GM19455 (cell line): ENCODE results near the gene CIAO1.
"Not testable (repeated sequence)": the region's sequence is repeated elsewhere in the genome, so short reads cannot be mapped to it uniquely, and the experiment has no call there.

Source experiments
- ATAC-seq: cut with Tn5 transposase; IDR thresholded peaks from one replicate; pipeline ENCODE4 v1.9.1; 2021; ENCODE audit not compliant: unreplicated experiment

CIAO1 gene

GRCh38 chr2:96249654-96250053 lies 16.4 kb upstream of the CIAO1 start:
- ATAC-seq, result no peak

DNA sequence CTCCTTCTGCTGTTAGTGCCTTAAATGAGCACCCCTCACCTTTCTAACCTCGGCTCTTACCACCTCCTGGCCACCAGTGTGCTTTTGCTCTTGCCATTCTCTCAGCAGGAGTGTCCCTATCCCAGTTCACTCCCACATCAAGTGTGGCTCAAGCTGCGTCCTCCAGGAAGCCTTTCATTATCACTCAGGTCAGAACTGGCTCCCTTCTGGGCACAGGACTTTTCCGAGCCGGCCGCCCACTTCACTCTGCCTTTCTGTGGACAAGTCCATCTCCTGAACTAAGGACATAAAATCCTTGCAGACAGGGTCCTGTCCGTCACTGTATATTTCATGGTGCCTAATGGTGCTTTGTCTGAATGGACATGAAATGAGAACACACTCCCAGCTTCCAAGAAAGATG lies 15.8 kb upstream of the CIAO1 start:
- no peak for ATAC-seq

GRCh38 chr2:96251721-96252292 lies 14.2 kb upstream of the CIAO1 start:
- ATAC-seq, result no peak

- ATAC-seq, result no peak
Measured at GRCh38 chr2:96252526-96252925, 13.5 kb upstream of the CIAO1 start.

DNA sequence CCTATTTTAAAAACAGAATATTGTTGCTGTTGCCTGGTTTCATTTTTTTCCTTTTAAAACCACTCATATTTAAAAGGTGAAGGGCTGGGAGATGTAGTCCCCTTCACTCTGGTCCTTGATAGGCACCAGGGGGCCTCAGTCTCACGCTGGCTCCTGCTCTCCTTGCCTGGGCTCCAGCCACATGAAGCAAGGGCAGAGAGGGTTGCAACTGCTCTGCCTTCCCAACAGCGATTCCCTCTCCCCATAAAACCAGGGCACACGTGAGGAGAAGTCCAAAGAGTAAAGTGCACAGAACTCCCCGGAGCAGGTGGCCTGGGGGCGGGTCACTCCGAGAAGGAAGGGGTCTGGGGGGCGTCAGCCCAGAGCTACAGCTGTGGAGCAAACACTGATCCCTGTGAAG lies 13.0 kb upstream of the CIAO1 start:
- no peak for ATAC-seq

DNA sequence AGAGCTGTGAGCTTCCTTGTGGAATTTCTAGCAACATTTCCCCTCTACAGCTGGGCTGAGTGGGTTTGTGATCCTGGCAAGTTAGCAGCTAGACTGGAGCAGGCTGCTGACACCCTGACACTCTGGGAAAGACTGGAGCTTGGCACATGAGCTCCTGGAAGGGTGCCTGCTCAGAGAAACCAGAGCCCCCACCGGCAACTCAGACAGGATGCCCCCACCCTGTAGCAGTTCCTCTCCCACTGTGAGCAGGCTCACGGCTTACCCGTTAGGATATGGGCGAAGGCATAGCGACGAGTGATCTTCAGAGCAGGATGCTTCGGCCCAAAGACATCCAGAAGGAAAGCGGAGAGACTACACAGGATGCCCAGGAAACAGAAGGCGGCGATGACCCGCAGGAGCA lies 11.5 kb upstream of the CIAO1 start:
- ATAC-seq, result no peak

DNA sequence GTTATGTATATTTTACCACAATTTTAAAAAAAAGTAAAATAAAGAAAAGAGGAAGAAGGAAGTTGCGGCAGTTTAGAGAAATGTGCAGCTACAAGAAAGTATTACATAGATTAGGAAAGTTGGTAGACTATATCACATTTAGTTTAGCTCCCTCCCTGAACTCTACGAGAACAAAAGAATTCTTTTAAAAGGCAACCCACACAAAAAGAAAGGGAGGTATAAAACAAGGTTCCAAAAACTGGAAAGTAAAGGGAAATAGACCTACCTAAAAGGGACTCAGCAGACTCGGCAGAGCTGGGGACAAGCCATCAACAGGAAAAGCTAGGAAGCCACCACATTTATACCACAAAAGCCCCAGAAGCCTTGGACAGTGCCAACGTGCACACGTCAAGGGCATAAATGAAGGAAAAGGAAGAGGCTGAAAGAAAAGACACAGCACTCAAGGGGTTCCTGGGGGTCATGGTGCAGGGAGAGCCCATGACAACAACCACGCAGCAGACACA lies 9.4 kb upstream of the CIAO1 start:
- no peak for ATAC-seq

DNA sequence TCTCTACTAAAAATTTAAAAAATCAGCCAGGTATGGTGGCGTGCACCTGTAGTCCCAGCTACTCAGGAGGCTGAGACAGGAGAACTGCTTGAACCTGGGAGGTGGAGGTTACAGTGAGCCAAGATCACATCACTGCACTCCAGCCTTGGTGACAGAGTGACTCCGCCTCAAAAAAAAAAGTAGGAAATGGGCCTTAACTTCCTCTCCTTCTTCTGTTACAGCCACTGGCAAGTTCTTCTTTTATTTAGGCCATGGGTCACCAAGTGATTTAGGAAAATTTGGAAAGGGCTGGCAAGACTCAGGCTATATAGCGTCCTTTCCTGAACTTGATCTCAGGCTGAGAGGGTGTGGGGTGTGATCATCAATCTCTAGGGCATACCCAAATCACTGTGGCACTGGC lies 8.3 kb upstream of the CIAO1 start:
- ATAC-seq, result not testable (repeated sequence)

- ATAC-seq, result no peak
Measured at GRCh38 chr2:96258166-96259022, 7.6 kb upstream of the CIAO1 start.

DNA sequence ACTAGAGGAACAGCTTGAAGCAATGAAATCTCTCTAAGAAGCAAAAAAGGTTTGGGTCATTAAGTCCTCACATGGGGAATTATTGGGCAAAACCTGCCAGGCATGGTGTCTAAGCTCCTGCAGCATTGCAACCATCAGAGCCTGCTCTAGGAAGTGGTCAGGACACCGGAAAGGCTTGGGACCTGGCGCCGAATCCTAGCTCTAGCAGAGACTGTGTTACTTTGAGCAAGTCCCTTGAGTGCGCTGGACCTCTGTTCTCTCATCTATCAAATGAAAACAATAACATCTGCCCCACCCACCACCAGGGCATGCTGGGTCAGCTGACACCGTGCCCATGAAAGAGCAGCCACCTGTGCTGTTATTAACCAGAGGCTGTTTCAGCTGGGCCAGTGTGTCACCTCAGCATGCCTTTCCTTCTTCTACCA lies 6.5 kb upstream of the CIAO1 start:
- ATAC-seq, result no peak

GRCh38 chr2:96260387-96261260 lies 5.4 kb upstream of the CIAO1 start:
- ATAC-seq, result no peak

DNA sequence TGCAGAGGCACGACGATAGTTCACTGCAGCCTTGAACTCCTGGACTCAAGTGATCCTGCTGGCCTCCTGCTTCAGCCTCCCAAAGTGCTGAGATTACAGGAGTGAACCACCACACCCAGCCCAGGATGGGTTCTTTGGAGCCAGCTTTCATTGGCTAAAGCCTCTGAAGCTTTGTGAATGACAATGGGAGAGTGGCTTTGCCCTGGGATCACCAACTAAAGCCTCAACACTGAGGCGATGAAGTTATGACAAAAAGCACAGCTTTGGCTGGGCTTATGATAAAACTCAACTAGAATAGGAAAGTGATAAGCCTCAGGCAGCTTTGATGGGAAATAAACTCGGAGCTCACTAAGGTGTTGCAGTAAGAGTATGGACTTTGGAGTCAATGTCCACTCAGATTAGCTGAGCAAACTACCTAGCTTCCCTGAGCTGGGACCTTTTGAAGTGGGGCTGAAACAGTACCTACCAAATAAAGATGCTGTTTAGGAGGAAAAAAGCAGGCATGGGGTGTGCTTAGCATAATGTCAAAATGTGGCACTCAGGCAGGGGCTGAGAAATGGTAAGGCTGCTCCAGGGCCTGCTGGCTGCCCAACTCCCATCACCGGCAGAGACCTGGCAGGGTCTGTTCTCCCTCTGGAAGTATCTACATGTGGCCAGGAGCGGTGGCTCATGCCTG lies 4.6 kb upstream of the CIAO1 start:
- ATAC-seq, result no peak

DNA sequence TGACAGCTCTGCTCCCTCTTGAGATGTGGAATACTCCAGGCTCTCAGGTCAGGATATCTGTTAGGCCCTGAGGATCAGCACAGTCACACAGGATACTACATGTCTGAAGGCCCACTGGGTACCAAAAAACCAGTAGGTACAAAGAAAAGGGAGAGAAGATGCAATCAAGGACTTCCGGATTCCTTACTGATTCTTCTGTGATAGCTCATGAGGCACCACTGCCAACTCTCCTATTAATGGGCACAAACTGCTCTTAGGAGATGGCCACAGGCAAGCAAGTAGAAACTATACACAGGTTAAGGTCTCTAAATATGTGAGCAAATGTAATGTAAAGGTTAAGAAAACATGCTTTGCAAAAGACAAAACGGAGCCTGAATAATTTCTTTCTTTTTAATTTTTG lies 3.7 kb upstream of the CIAO1 start:
- ATAC-seq, result no peak

GRCh38 chr2:96264086-96264485 lies 1.9 kb upstream of the CIAO1 start:
- ATAC-seq, result no peak

DNA sequence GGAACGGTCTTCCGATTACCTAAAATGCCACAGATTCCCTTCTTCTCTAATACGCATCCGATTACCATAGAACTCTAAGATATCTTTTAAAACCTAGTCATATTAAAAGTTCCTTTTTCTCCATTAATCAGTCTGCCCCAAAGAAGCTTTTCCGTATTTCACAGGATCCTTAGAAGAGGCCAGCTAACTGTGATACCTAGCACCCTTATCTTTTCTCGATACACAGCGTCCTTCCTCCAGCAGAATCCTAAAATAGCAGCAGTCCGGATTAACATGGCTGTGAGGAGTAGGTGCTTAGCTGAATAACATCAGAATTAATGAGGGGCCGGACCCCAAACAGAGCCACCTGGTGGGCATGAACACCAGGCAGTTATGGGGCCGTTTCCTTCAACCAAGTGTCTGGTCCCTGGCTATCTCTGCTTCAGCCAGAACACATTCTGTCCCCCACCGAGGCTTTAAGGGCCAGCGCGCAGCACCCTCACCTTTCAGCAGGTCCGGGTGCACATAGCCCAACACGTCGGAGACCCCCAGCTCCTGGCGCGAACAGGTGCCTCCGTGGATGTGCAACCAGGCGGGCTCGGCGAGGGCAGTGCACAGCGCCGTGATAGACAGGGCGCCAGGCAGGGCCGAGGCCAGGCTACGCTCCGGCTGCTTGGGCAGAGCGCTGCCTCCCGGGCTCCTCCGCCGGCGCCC lies 1.2 kb upstream of the CIAO1 start:
- ATAC-seq, result no peak

- ATAC-seq, result peak; percentile 13
Measured at GRCh38 chr2:96265349-96265839, 631 bp upstream of the CIAO1 start.

GRCh38 chr2:96267159-96267971 lies 1.3 kb downstream of the CIAO1 start:
- no peak for ATAC-seq

DNA sequence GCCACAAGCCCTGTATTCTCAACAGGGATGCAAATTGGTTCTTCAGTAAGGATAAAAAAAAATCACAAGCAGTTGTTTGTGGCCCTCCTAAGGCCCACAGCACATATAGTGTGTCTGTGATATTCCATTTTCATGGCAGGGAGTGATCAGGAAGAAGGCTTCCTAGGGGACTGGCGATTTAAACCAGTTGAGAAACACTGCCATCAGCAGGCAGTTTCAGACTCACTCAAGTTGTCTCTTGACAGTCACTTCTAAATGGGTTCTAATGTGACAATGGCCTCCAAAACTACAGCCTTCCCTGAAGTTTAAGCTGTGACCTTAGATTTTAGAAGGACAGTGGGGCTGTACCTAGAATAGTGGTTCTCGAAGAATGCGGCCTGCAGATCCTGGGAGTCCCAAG lies 6.0 kb downstream of the CIAO1 start:
- ATAC-seq, result no peak

- no peak for ATAC-seq
Measured at GRCh38 chr2:96273763-96274162, 7.7 kb downstream of the CIAO1 start.
